ENCODE results near the gene BCAN.

The BCAN gene

GRCh38 chr1:156643778-156644092 lies 1.8 kb downstream of the BCAN start:
- no peak for DNase-seq (ENCODE audit: low read depth)

GRCh38 chr1:156644146-156644545 lies 2.2 kb downstream of the BCAN start:
- no peak for DNase-seq (ENCODE audit: low read depth)

GRCh38 chr1:156644640-156645039 lies 2.7 kb downstream of the BCAN start:
- no peak for DNase-seq (ENCODE audit: low read depth)

- no peak for DNase-seq (ENCODE audit: low read depth)
These were observed 3.1 kb downstream of the BCAN start for GRCh38 chr1:156645056-156645455.

DNA sequence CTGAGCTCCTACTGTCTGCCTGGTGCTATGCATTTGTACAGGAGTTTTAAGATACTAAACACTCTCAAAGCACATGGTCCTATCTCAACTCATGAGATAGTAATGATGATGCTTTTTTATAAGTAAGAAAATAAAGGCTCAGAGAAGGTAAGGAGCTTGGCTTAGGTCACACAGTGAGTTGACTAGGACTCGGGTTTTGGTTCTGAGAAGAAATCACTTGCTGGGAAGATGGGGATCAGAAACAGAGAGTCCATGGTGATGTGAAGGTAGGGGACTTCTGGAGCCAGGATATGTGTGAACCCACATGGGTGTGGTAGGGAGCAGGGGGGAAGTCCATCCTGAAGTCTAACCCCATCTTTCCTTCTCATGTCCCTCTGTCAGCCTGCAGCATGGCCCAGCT lies 3.7 kb downstream of the BCAN start:
- DNase-seq (ENCODE audit: low read depth), result no peak

DNA sequence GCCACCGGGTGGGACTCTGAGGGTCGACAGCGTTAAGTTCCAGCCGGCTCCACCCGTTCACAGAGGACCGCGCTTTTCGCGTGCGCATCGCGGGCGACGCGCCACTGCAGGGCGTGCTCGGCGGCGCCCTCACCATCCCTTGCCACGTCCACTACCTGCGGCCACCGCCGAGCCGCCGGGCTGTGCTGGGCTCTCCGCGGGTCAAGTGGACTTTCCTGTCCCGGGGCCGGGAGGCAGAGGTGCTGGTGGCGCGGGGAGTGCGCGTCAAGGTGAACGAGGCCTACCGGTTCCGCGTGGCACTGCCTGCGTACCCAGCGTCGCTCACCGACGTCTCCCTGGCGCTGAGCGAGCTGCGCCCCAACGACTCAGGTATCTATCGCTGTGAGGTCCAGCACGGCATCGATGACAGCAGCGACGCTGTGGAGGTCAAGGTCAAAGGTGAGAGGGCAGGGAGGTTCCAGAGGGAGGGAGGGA lies 4.9 kb downstream of the BCAN start:
- no peak for DNase-seq (ENCODE audit: low read depth)

DNA sequence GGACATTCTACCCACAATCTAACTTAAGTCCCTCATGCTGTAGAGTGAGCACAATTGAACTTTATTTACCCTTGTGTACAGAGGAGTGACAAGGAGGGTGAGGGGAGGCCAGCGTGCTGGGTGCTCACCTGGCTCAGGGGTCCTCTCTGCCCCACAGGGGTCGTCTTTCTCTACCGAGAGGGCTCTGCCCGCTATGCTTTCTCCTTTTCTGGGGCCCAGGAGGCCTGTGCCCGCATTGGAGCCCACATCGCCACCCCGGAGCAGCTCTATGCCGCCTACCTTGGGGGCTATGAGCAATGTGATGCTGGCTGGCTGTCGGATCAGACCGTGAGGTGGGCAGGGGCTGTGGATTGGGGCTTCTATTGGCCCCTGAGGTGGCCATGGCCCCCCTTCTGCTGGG lies 5.4 kb downstream of the BCAN start:
- DNase-seq (ENCODE audit: low read depth), result no peak

- DNase-seq (ENCODE audit: low read depth), result no peak
These were observed 6.6 kb downstream of the BCAN start for GRCh38 chr1:156648496-156648895.

- peak; percentile 7 for DNase-seq (ENCODE audit: low read depth)
These were observed 7.0 kb downstream of the BCAN start for GRCh38 chr1:156648951-156649350.

DNA sequence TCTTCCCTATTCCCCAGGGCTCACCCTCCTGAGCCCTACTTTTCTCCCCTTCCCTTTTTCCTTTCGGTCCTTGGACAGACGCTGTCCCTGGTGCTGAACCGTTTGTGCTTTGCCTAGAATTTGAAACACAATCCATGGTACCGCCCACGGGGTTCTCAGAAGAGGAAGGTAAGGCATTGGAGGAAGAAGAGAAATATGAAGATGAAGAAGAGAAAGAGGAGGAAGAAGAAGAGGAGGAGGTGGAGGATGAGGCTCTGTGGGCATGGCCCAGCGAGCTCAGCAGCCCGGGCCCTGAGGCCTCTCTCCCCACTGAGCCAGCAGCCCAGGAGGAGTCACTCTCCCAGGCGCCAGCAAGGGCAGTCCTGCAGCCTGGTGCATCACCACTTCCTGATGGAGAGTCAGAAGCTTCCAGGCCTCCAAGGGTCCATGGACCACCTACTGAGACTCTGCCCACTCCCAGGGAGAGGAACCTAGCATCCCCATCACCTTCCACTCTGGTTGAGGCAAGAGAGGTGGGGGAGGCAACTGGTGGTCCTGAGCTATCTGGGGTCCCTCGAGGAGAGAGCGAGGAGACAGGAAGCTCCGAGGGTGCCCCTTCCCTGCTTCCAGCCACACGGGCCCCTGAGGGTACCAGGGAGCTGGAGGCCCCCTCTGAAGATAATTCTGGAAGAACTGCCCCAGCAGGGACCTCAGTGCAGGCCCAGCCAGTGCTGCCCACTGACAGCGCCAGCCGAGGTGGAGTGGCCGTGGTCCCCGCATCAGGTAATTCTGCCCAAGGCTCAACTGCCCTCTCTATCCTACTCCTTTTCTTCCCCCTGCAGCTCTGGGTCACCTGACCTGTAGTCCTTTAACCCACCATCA lies 10.4 kb downstream of the BCAN start:
- peak; percentile 42 for DNase-seq (ENCODE audit: low read depth)

DNA sequence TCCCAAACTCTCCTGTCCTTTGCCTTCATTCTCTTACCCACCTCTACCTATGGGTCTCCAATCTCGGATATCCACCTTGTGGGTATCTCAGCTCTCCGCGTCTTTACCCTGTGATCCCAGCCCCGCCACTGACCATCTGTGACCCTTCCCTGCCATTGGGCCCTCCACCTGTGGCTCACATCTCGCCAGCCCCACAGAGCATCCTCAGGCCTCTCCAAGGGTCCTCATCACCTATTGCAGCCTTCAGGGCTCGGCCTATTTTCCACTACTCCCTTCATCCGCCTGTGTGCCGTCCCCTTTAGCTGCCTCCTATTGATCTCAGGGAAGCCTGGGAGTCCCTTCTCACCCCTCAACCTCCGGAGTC lies 11.1 kb downstream of the BCAN start:
- no peak for DNase-seq (ENCODE audit: low read depth)

DNA sequence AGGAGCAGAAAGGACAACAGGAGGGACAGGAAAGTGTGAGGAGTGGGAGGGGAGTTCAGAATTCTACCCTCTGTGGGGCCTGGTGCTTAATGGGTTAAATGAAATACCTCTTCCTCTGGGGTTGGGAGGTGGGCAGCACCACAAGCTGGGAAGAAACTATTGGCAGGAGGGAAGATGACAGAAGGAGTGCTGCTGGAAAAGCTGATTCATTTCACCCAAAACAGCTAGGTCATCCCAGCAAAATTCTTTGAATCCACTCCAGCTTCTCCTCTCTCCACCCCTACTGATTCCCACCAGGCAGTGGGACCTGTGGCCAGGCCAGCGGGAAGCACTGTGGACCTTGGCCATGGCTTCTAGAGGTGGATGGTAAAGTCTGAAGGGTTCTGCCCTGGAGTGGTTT lies 12.8 kb downstream of the BCAN start:
- DNase-seq (ENCODE audit: low read depth), result no peak

- DNase-seq (ENCODE audit: low read depth), result no peak
These were observed 13.4 kb downstream of the BCAN start for GRCh38 chr1:156655151-156655903.

DNA sequence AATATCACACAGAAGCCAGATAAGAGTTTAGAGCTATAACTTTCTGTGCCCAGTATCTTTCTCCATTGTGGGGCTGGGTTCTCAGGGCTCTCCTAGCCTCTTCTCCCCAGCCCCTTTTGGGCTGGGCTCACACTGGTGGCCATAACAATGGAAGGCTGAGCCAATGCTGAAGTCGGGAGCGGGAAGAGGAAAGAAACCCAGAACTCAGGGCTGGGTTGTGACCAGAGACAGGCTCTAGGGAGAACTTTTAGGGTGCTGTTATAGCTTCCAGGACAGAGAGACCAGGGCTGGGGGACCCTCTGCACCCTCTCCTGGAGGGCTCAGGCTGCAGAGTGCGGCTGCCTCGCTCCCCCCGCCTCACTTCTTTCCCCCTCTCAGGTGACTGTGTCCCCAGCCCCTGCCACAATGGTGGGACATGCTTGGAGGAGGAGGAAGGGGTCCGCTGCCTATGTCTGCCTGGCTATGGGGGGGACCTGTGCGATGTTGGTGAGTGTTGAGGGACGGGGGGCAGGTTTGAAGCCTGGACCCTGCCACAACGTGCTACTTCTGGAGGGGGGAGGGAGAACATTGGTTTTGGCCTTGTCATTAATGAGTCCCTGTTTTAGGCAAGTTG lies 14.1 kb downstream of the BCAN start:
- DNase-seq (ENCODE audit: low read depth), result no peak

- DNase-seq (ENCODE audit: low read depth), result peak; percentile 33
These were observed 15.2 kb downstream of the BCAN start for GRCh38 chr1:156656806-156657740.

DNA sequence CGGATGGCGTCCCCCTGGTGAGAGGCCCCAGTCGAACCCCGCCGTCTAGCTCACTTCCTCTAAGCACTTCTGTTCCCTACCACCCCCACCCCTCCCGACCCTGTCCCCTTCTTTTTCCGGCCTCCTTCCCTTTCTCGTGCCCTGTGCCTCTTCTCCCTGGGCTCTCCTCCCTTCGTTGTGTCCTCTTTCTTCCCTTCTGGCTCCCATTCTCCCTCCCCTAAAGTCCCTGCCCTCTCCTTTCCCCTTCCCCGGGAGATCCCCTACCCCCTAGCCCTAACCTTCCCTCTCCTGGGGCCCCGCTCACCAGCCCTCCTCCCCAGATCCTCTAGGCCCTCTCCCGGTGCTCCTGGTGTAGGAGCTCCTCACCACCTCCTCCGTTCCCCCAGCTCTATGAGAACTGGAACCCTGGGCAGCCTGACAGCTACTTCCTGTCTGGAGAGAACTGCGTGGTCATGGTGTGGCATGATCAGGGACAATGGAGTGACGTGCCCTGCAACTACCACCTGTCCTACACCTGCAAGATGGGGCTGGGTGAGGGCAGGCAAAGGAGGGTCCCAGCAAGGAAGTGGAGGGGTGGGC lies 15.9 kb downstream of the BCAN start:
- no peak for DNase-seq (ENCODE audit: low read depth)

- no peak for DNase-seq (ENCODE audit: low read depth)
These were observed 16.6 kb downstream of the BCAN start for GRCh38 chr1:156658496-156658895.

DNA sequence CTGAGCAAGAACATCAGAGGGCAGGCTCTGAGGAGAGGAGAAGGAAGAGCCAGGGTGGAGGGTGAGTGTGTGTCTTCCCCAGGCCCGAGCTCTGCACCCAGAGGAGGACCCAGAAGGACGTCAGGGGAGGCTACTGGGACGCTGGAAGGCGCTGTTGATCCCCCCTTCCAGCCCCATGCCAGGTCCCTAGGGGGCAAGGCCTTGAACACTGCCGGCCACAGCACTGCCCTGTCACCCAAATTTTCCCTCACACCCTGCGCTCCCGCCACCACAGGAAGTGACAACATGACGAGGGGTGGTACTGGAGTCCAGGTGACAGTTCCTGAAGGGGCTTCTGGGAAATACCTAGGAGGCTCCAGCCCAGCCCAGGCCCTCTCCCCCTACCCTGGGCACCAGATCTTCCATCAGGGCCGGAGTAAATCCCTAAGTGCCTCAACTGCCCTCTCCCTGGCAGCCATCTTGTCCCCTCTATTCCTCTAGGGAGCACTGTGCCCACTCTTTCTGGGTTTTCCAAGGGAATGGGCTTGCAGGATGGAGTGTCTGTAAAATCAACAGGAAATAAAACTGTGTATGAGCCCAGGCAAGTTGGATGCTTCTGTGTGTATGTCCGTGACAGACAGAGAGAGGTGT lies 17.1 kb downstream of the BCAN start:
- DNase-seq (ENCODE audit: low read depth), result no peak

- DNase-seq (ENCODE audit: low read depth), result no peak
These were observed 17.7 kb downstream of the BCAN start for GRCh38 chr1:156659661-156659987.

GRCh38 chr1:156659988-156660751 lies 18.3 kb downstream of the BCAN start:
- DNase-seq (ENCODE audit: low read depth), result peak; percentile 97

GRCh38 chr1:156660752-156661112 lies 18.8 kb downstream of the BCAN start:
- no peak for DNase-seq (ENCODE audit: low read depth)

Data from amniotic epithelial cell (primary cell).